ENCODE data around the gene FSTL4. TPM values are rescaled to one million over a fixed set of nuclear protein-coding genes. Genes with fewer than 3 reads are reported as not detected.

FSTL4 gene
- polyA plus RNA-seq, 3 donors, result not detected

- Histone ChIP-seq H3K4me1 (ENCODE audit: control insufficient read depth in 1 of 2, insufficient read depth in 2 of 2, low read length in 2 of 2) (no peaks in the 10 kb centered on the region), H3K4me3 (replicated peaks in 1 of 3; ENCODE audit: low read depth in 2 of 3, low read length in 3 of 3) (no peak overlapping the region), H3K79me2 (ENCODE audit: insufficient read depth, low read length) (no peaks in the 10 kb centered on the region), H3K36me3 (replicated peaks in 1 of 2; ENCODE audit: control insufficient read depth in 1 of 2, insufficient read depth in 2 of 2, low read length in 2 of 2) (no peaks in the 10 kb centered on the region), H3K27me3 (ENCODE audit: control insufficient read depth in 2 of 2, insufficient read depth in 2 of 2, low read length in 2 of 2) (peaks cover 3 to 7% of the 10 kb centered on the region in 2 donors), H2AFZ (ENCODE audit: insufficient read depth, low read depth, low read length, poor library complexity, severe bottlenecking) (no peak overlapping the region), H3K9ac (ENCODE audit: insufficient read depth, low read length, poor library complexity, severe bottlenecking) (no peak overlapping the region), H3K9me3 (replicated peaks in 1 of 2; ENCODE audit: control insufficient read depth in 1 of 2, insufficient read depth in 1 of 2, low read length in 2 of 2) (no peaks in the 10 kb centered on the region), H4K20me1 (ENCODE audit: insufficient read depth, low read length) (no peaks in the 10 kb centered on the region), H3K27ac (ENCODE audit: low read depth in 1 of 2, low read length in 2 of 2) (no peak overlapping the region), H3K4me2 (replicated peaks; ENCODE audit: extremely low read depth, low read length, poor library complexity, severe bottlenecking) (no peak overlapping the region)
- TF ChIP-seq CTCF (IDR thresholded peaks at IDR 0.05), result no peak
- peaks cover 7 to 11% (median 10%) of the 10 kb centered on the region in 3 donors for H3K27me3 Mint-ChIP-seq (ENCODE audit: low read depth in 3 of 3)
- H3K27ac Mint-ChIP-seq, result no peak overlapping the region
- 96% methylated on average over 5 of the region's 6 CpGs for WGBS (ENCODE audit: insufficient coverage)
- no peaks in the 10 kb centered on the region for H3K36me3 Mint-ChIP-seq
- H3K9me3 Mint-ChIP-seq, result no peaks in the 10 kb centered on the region
- intact Hi-C loops (cut with micrococcal nuclease), result loop anchor here in 1 of 2 donors (10.0 kb wide), 2 partner anchors 96 to 436 kb away; no protein-coding TSS in a partner anchor
- DNase-seq, result no peak
- no peak overlapping the region for H3K4me3 Mint-ChIP-seq
- H3K4me1 Mint-ChIP-seq, result no peaks in the 10 kb centered on the region
Observed at GRCh38 chr5:133429046-133429445, 183.3 kb downstream of the FSTL4 start.

GRCh38 chr5:133428072-133428660 is 184.2 kb downstream of the FSTL4 start:
- TF ChIP-seq CTCF (IDR thresholded peaks at IDR 0.05), result no peak
- H3K9ac ChIP-seq (ENCODE audit: insufficient read depth, low read length, poor library complexity, severe bottlenecking), result no peak overlapping the region
- H2AFZ ChIP-seq (ENCODE audit: insufficient read depth, low read depth, low read length, poor library complexity, severe bottlenecking), result no peak overlapping the region
- H3K4me1 ChIP-seq (ENCODE audit: control insufficient read depth in 1 of 2, insufficient read depth in 2 of 2, low read length in 2 of 2), result no peaks in the 10 kb centered on the region
- Mint-ChIP-seq H3K27me3 (ENCODE audit: low read depth in 3 of 3) (peaks cover 10 to 18% (median 12%) of the 10 kb centered on the region in 3 donors), H3K36me3 (no peaks in the 10 kb centered on the region), H3K27ac (no peak overlapping the region), H3K4me1 (peaks cover 4% of the 10 kb centered on the region), H3K4me3 (no peak overlapping the region), H3K9me3 (no peaks in the 10 kb centered on the region)
- DNase-seq, result no peak
- H3K4me3 ChIP-seq (replicated peaks in 1 of 3; ENCODE audit: low read depth in 2 of 3, low read length in 3 of 3), result no peak overlapping the region
- H3K27me3 ChIP-seq (ENCODE audit: control insufficient read depth in 2 of 2, insufficient read depth in 2 of 2, low read length in 2 of 2), result peaks cover 0 to 3% of the 10 kb centered on the region in 2 donors
- no peaks in the 10 kb centered on the region for H4K20me1 ChIP-seq (ENCODE audit: insufficient read depth, low read length)
- no peaks in the 10 kb centered on the region for H3K79me2 ChIP-seq (ENCODE audit: insufficient read depth, low read length)
- no peaks in the 10 kb centered on the region for H3K9me3 ChIP-seq (replicated peaks in 1 of 2; ENCODE audit: control insufficient read depth in 1 of 2, insufficient read depth in 1 of 2, low read length in 2 of 2)
- 94% methylated on average over 3 of the region's 4 CpGs for WGBS (ENCODE audit: insufficient coverage)
- no peaks in the 10 kb centered on the region for H3K36me3 ChIP-seq (replicated peaks in 1 of 2; ENCODE audit: control insufficient read depth in 1 of 2, insufficient read depth in 2 of 2, low read length in 2 of 2)
- H3K4me2 ChIP-seq (replicated peaks; ENCODE audit: extremely low read depth, low read length, poor library complexity, severe bottlenecking), result no peak overlapping the region
- no peak overlapping the region for H3K27ac ChIP-seq (ENCODE audit: low read depth in 1 of 2, low read length in 2 of 2)
- intact Hi-C loops (cut with micrococcal nuclease), result loop anchor here in 1 of 2 donors (10.0 kb wide), 2 partner anchors 97 to 437 kb away; no protein-coding TSS in a partner anchor

Measured in CD14-positive monocyte (primary cell).